GM12892 (cell line): ENCODE measurements around the gene ZDHHC6. TPM values are rescaled to one million over a fixed set of nuclear protein-coding genes. Genes with fewer than 3 reads are reported as not detected.

Experiments
- DNase-seq: peaks from one replicate; pipeline ENCODE4 v3.0.0; 2011; ENCODE audit not compliant: insufficient read length
- FAIRE-seq: peaks from 2 replicates; lab custom pipeline; 2011; peaks lifted over from hg19 to GRCh38; lab: Jason Lieb, UNC
- POLR2A ChIP-seq: IDR thresholded peaks from 2 replicates; pipeline ENCODE4 v1.6.1; 2011; ENCODE audit warnings: low read depth, low read length, control low read depth
- POLR2AphosphoS5 ChIP-seq: IDR thresholded peaks from 2 replicates; pipeline ENCODE4 v1.6.1; 2011; ENCODE audit warnings: low read depth, low read length, control low read depth
- TAF1 ChIP-seq: IDR thresholded peaks from 2 replicates; pipeline ENCODE4 v1.6.1; 2011; ENCODE audit warnings: low read depth, mild to moderate bottlenecking, control low read depth, low read length, borderline replicate concordance
- polyA plus RNA-seq: library from polyadenylated mRNA; unstranded; fragments of >200 nt; gene quantifications from one replicate; pipeline ENCODE4 v1.2.1, GENCODE V29; 2012; ENCODE audit warnings: missing spikeins, inconsistent platforms; ENCODE audit not compliant: missing spikeins

The ZDHHC6 gene, protein sequence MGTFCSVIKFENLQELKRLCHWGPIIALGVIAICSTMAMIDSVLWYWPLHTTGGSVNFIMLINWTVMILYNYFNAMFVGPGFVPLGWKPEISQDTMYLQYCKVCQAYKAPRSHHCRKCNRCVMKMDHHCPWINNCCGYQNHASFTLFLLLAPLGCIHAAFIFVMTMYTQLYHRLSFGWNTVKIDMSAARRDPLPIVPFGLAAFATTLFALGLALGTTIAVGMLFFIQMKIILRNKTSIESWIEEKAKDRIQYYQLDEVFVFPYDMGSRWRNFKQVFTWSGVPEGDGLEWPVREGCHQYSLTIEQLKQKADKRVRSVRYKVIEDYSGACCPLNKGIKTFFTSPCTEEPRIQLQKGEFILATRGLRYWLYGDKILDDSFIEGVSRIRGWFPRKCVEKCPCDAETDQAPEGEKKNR
- polyA plus RNA-seq = 38.1 TPM

DNA sequence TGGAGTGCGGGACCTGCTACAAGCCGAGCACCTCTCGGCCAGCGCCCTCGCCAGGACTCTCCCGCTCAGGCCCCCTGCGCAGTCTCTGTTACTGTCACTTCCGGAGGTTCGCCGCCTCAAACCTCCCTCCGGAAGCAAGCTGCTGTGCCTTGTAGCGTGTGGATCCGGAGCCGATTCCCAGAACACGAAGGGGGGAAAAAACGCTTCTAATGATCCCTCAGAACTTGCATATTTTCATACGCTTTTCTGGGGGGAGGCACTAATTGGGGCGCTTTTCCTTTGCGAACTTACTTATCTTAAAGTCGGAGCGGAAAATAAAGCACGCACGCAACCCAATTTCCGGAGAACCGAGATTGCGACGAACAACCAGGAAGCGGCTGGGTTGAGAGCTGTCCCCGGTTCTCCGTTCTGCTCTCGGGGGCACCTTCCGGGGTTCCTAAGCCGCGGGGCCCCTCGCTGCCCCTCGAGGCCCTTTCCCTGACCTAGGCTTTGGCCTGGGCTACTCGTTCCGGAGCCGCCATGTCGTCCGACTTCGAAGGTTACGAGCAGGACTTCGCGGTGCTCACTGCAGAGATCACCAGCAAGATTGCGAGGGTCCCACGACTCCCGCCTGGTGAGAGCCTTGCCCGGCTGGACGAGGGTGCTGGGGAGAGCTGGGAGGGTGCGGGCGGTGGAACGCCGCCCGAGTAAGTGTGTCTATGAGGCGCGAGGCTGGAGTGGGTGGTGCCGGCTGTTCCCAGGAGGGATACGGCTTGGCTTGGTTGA is at the start of gene ZDHHC6, which contains the start of gene VTI1A:
Gene ZDHHC6, minus strand, starts transcription at position 60 of the 765 bp plus-strand sequence. CDS start 1,478 bp downstream, outside the sequence.
Gene VTI1A, plus strand, starts transcription at position 361 of the 765 bp plus-strand sequence. Its CDS starts 159 bp downstream, at position 520.
- FAIRE-seq = peak; percentile 36
- peak; percentile 53 for TF ChIP-seq TAF1
- TF ChIP-seq POLR2A = peak; percentile 94
- TF ChIP-seq POLR2AphosphoS5 = peak; percentile 85; the same call in 1 of the 2 replicates

GRCh38 chr10:112492736-112493135 is 46.0 kb upstream of the ZDHHC6 start:
- no peak for DNase-seq
- no peak for TF ChIP-seq POLR2AphosphoS5
- no peak for TF ChIP-seq TAF1
- TF ChIP-seq POLR2A = no peak
- no peak for FAIRE-seq

More for the DNA sequence above, at the start of gene ZDHHC6, which contains the start of gene VTI1A:
- peak; percentile 60 for DNase-seq

DNA sequence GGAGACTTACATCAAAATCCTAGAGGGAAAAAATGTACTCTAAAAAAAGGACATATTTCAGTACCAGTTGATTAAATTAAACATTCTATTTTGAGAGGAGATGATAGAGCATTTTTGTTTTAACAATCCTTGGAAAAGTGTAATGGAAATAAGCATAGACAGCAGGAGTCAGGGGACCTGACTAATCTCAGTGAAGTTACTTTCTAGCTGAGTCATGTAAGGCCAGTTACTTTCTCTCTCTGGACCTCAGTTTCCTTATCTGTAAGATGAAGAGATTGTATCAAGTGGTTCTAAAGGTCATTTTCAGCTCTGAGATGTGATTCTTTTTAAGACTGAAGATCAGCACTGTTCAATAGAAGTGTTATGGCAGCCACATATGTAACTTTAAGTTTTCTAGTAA is 44.4 kb upstream of the ZDHHC6 start:
- DNase-seq (no peak), FAIRE-seq (no peak)
- TF ChIP-seq POLR2A = no peak
- TF ChIP-seq TAF1 = no peak
- no peak for TF ChIP-seq POLR2AphosphoS5

DNA sequence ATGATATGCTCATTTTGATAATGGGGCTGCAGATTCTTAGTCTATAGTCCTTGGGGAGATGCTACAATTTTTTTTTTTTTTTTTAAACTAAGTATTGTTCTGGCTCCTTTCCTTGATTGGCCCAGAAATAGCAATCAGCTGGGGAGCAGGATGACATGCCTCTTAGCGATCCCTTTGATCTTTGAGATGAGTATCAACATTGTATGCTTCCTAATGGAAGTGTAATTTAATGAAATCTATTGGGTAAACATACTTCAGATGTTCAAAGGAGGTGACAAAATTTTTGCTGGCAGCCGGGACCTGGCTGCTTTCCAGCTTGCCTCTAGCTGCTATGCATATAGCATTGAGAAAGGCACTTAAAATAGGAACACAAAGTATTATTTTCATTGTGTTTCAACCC is 43.8 kb upstream of the ZDHHC6 start:
- DNase-seq (no peak), FAIRE-seq (no peak)

GRCh38 chr10:112487964-112488363 is 41.2 kb upstream of the ZDHHC6 start:
- TF ChIP-seq TAF1 (no peak), POLR2A (no peak), POLR2AphosphoS5 (no peak)
- DNase-seq (no peak), FAIRE-seq (no peak)

More for the DNA sequence above, 43.8 kb upstream of the ZDHHC6 start:
- TF ChIP-seq TAF1 = no peak
- TF ChIP-seq POLR2A = no peak
- TF ChIP-seq POLR2AphosphoS5 = no peak

DNA sequence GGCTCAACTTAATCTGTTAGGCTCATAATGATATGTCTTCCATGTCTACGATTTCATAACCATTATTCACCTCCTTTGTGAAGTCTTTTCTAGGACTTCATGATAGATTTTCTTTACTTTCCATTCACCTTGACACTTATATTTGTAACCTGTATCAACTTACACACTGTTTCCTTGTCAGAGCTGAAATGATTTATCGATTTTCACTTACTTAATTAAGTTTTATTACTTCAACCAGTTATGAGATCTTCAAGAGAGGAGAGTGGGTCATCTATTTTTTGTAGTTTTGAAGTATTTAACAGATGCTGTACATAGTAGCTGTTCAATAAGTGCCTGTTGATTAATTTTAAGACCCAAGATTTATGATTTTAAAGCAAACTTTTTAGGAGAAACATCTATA is 37.7 kb upstream of the ZDHHC6 start:
- FAIRE-seq = no peak
- DNase-seq = no peak
- TF ChIP-seq POLR2AphosphoS5 (no peak), POLR2A (no peak), TAF1 (no peak)

- FAIRE-seq (no peak), DNase-seq (no peak)
- TF ChIP-seq POLR2A (no peak), POLR2AphosphoS5 (no peak), TAF1 (no peak)
Measured at GRCh38 chr10:112481602-112482001, 34.9 kb upstream of the ZDHHC6 start.

- FAIRE-seq = no peak
- TF ChIP-seq TAF1 (no peak), POLR2A (no peak), POLR2AphosphoS5 (no peak)
Measured at GRCh38 chr10:112475575-112476218, 29.0 kb upstream of the ZDHHC6 start.

DNA sequence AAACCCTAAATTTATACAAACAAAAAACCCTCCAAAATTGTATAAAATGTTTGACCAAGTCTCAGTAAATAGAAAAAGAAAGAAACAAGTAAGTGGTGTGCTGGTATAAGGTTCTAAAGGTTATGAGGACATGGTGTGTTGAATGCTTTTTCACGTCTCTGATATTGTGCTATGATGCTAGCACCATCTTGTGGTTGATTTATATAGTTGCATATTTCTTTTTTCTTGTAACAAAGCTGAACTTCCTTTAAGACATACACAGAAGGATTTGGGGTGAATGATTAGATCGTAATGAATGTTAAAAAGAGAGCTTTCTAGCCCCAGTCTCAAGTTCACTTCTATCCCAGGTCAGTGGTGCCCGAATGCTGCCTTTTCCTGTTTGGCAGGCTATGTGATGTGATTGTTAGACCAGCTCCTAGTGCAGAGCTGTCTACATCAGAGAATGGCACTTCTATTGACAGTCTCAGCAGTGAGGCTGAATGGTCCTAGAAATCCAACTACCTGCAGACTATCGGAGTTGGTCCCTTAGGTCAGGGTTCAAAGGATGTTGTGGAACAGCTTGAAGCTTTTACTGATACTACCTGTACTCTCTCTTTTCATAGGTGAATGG is 25.3 kb upstream of the ZDHHC6 start:
- FAIRE-seq (peak; percentile 77), DNase-seq (peak; percentile 5)
- TF ChIP-seq POLR2AphosphoS5 (no peak), POLR2A (no peak), TAF1 (no peak)

More at GRCh38 chr10:112475575-112476218, 29.0 kb upstream of the ZDHHC6 start:
- no peak for DNase-seq

DNA sequence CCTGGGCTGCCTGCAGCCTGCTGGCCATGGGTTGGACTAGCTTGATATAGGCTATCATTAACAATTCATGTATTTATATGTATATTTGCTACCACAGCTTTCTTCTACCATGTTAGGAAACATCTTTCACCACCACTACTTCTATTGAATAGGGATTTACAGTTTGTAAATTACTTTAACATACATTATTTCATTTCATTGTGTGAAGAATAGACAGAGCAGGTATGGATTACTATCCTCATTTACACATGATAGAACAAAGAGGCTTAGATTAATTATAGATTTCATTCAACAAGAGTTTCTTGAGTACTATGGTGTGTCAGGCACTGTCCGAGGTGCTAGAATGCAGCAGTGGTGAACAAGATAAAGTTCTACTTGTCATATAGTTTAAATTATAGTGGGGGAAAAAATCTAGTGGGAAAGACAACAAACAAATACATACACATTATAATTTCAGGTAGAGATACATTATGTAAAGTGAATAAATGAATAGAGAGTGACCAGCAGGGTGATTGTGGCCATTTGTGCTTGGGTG is 20.9 kb upstream of the ZDHHC6 start:
- FAIRE-seq = no peak
- TF ChIP-seq TAF1 = no peak

DNA sequence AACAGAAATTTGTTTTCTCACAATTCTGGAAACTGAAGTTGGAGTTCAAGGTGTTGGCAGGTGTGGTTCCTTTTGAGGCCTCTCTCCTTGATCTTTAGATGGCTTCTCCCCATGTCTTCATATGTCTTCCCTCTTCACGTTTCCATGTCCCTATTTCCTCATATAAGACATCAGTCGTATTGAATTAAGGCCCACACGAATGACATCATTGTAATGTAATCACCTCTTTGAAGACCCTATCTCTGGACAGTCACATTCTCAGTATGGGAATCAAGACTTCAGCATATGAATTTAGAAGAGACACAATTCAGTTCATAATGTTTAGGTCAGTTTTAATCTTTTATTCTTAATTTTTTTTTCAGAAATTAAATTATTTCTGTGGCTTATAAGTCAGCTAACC is 20.1 kb upstream of the ZDHHC6 start:
- TF ChIP-seq POLR2A = no peak
- no peak for TF ChIP-seq TAF1
- no peak for TF ChIP-seq POLR2AphosphoS5
- DNase-seq = no peak

More for the DNA sequence above, 20.9 kb upstream of the ZDHHC6 start:
- DNase-seq = no peak

More for the DNA sequence above, 20.1 kb upstream of the ZDHHC6 start:
- no peak for FAIRE-seq
